Neural progenitor cell (in vitro differentiated cells): ENCODE data around the gene SLC29A1. TPM values are rescaled to one million over a fixed set of nuclear protein-coding genes. Genes with fewer than 3 reads are reported as not detected.
A peak's percentile ranks its signal among the peaks of the same experiment; 100 is the strongest.

Source experiments
- DNase-seq: peaks from one replicate; pipeline ENCODE4 v3.0.0-alpha.2; 2016; ENCODE audit warnings: low spot score
- H2AFZ ChIP-seq: fragments of 200-600 bp; sonication (generic); replicated peaks from 2 replicates; pipeline ENCODE4 v1.6.1; 2016; ENCODE audit warnings: antibody characterized with exemption
- H3F3A ChIP-seq: fragments of 200-600 bp; sonication (generic); 2 replicates; pipeline ENCODE4 v1.6.1; 2016; ENCODE audit warnings: antibody characterized with exemption, low read depth
- H3K27ac ChIP-seq: fragments of 200-600 bp; sonication (generic); 2 replicates; pipeline ENCODE4 v1.5.1; 2016; ENCODE audit warnings: mild to moderate bottlenecking
- H3K27me3 ChIP-seq: fragments of 200-600 bp; sonication (generic); 2 replicates; pipeline ENCODE4 v1.6.1; 2016; ENCODE audit warnings: mild to moderate bottlenecking, moderate library complexity
- H3K36me3 ChIP-seq: fragments of 200-600 bp; sonication (generic); 2 replicates; pipeline ENCODE4 v1.5.1; 2016
- H3K4me1 ChIP-seq: fragments of 200-600 bp; sonication (generic); 2 replicates; pipeline ENCODE4 v1.6.1; 2016; ENCODE audit warnings: mixed run types
- H3K4me2 ChIP-seq: fragments of 200-600 bp; sonication (generic); 2 replicates; pipeline ENCODE4 v1.6.1; 2016
- H3K4me3 ChIP-seq: fragments of 200-600 bp; sonication (generic); 2 replicates; pipeline ENCODE4 v1.5.1; 2016
- H3K79me2 ChIP-seq: fragments of 200-600 bp; sonication (generic); 2 replicates; pipeline ENCODE4 v1.6.1; 2016; ENCODE audit warnings: low read depth
- H3K9ac ChIP-seq: fragments of 200-600 bp; sonication (generic); 2 replicates; pipeline ENCODE4 v1.6.1; 2016
- H3K9me3 ChIP-seq: fragments of 200-600 bp; sonication (generic); 2 replicates; pipeline ENCODE4 v1.5.1; 2016; ENCODE audit warnings: low read depth
- H4K20me1 ChIP-seq: fragments of 200-600 bp; sonication (generic); 2 replicates; pipeline ENCODE4 v1.6.1; 2016; ENCODE audit warnings: low read depth
- H3K27ac Mint-ChIP-seq: 3 replicates; pipeline ENCODE4 v1.8.0; 2021; ENCODE audit warnings: mixed read lengths
- H3K27me3 Mint-ChIP-seq: 2 replicates; pipeline ENCODE4 v1.8.0; 2022; ENCODE audit warnings: low read depth, mild to moderate bottlenecking, inconsistent platforms, moderate library complexity, mixed read lengths; ENCODE audit not compliant: insufficient read depth
- H3K36me3 Mint-ChIP-seq: 3 replicates; pipeline ENCODE4 v1.8.0; 2021; ENCODE audit warnings: mixed read lengths
- H3K4me1 Mint-ChIP-seq: 3 replicates; pipeline ENCODE4 v1.8.0; 2021; ENCODE audit warnings: mixed read lengths
- H3K4me3 Mint-ChIP-seq: 3 replicates; pipeline ENCODE4 v1.8.0; 2021; ENCODE audit warnings: mild to moderate bottlenecking, moderate library complexity, mixed read lengths
- H3K9me3 Mint-ChIP-seq: 3 replicates; pipeline ENCODE4 v1.8.0; 2020; ENCODE audit warnings: mixed read lengths
- CTCF ChIP-seq: fragments of 200-600 bp; sonication (generic); IDR thresholded peaks from 2 replicates; pipeline ENCODE4 v1.5.1; 2017; ENCODE audit warnings: antibody characterized with exemption, mild to moderate bottlenecking
- EZH2 ChIP-seq: fragments of 200-600 bp; sonication (generic); IDR thresholded peaks from 2 replicates; pipeline ENCODE4 v1.6.1; 2017; ENCODE audit warnings: antibody characterized with exemption, mild to moderate bottlenecking, moderate library complexity
- EZH2phosphoT487 ChIP-seq: fragments of 200-600 bp; sonication (generic); IDR thresholded peaks from 2 replicates; pipeline ENCODE4 v1.6.1; 2017; ENCODE audit warnings: antibody characterized with exemption
- total RNA-seq: library from RNA; depleted of rRNA; stranded (reverse); fragments of >200 nt; gene quantifications from 2 replicates; pipeline ENCODE4 v1.2.3, GENCODE V29; 2015; ENCODE audit warnings: low replicate concordance

SLC29A1 gene
- total RNA-seq, 1 donor from 2014 or later: 34.8 TPM

GRCh38 chr6:44219053-44219814, 4.2 kb upstream of the SLC29A1 start:
- Histone ChIP-seq H3K4me1 (peaks cover 51% of the 10 kb centered on the region), H3K36me3 (no peaks in the 10 kb centered on the region), H3K4me3 (peak overlapping the region; percentile 44), H2AFZ (peak overlapping the region; percentile 30), H3K9me3 (no peaks in the 10 kb centered on the region), H3K27me3 (peaks cover 13% of the 10 kb centered on the region), H4K20me1 (peaks cover 5% of the 10 kb centered on the region), H3K27ac (peak overlapping the region; percentile 82), H3K9ac (no peak overlapping the region), H3F3A (peaks cover 78% of the 10 kb centered on the region), H3K79me2 (peaks cover 3% of the 10 kb centered on the region), H3K4me2 (peak overlapping the region; percentile 73)
- Mint-ChIP-seq H3K27ac (peak overlapping the region; percentile 91), H3K4me3 (peak overlapping the region; percentile 81), H3K9me3 (no peaks in the 10 kb centered on the region), H3K27me3 (peaks cover 11% of the 10 kb centered on the region), H3K4me1 (peaks cover 44% of the 10 kb centered on the region), H3K36me3 (peaks cover 3% of the 10 kb centered on the region)
- TF ChIP-seq CTCF (no peak), EZH2phosphoT487 (no peak), EZH2 (no peak)
- DNase-seq: peak; percentile 96

- H3K27me3 ChIP-seq: peaks cover 13% of the 10 kb centered on the region
- H3K27ac Mint-ChIP-seq: no peak overlapping the region
- peaks cover 13% of the 10 kb centered on the region for H4K20me1 ChIP-seq
- H3K4me1 ChIP-seq: peaks cover 59% of the 10 kb centered on the region
- H3K4me3 ChIP-seq: peak overlapping the region; percentile 44
- peak overlapping the region; percentile 82 for H3K27ac ChIP-seq
- H3K79me2 ChIP-seq: peaks cover 11% of the 10 kb centered on the region
- peaks cover 83% of the 10 kb centered on the region for H3F3A ChIP-seq
- DNase-seq: no peak
- peak overlapping the region; percentile 73 for H3K4me2 ChIP-seq
- TF ChIP-seq CTCF (peak; percentile 17), EZH2 (no peak)
- no peak overlapping the region for H3K9ac ChIP-seq
- peaks cover 53% of the 10 kb centered on the region for H3K4me1 Mint-ChIP-seq
- H3K27me3 Mint-ChIP-seq: peaks cover 11% of the 10 kb centered on the region
- H2AFZ ChIP-seq: no peak overlapping the region
- H3K9me3 ChIP-seq: no peaks in the 10 kb centered on the region
- peaks cover 3% of the 10 kb centered on the region for H3K36me3 Mint-ChIP-seq
- no peaks in the 10 kb centered on the region for H3K36me3 ChIP-seq
- H3K9me3 Mint-ChIP-seq: no peaks in the 10 kb centered on the region
- peak overlapping the region; percentile 81 for H3K4me3 Mint-ChIP-seq
Measured at GRCh38 chr6:44219815-44220784, 3.3 kb upstream of the SLC29A1 start.

- Histone ChIP-seq H3K4me1 (peaks cover 66% of the 10 kb centered on the region), H3K27ac (no peak overlapping the region), H4K20me1 (peaks cover 21% of the 10 kb centered on the region), H3K27me3 (peaks cover 13% of the 10 kb centered on the region), H3K79me2 (peaks cover 19% of the 10 kb centered on the region), H3K9me3 (no peaks in the 10 kb centered on the region), H3F3A (peaks cover 82% of the 10 kb centered on the region), H3K36me3 (no peaks in the 10 kb centered on the region), H3K4me2 (no peak overlapping the region), H2AFZ (no peak overlapping the region), H3K4me3 (no peak overlapping the region), H3K9ac (no peak overlapping the region)
- Mint-ChIP-seq H3K4me3 (peak overlapping the region; percentile 78), H3K36me3 (peaks cover 3% of the 10 kb centered on the region), H3K4me1 (peaks cover 60% of the 10 kb centered on the region), H3K27ac (peak overlapping the region; percentile 81), H3K9me3 (no peaks in the 10 kb centered on the region), H3K27me3 (peaks cover 11% of the 10 kb centered on the region)
- no peak for TF ChIP-seq EZH2
- TF ChIP-seq CTCF: no peak
- no peak for TF ChIP-seq EZH2phosphoT487
- DNase-seq: no peak
Measured at GRCh38 chr6:44220913-44221290, 2.5 kb upstream of the SLC29A1 start.
